GM21526 (cell line): ENCODE measurements around the gene RAB44.
A peak's percentile ranks its signal among the peaks of the same experiment; 100 is the strongest.
"Not testable (repeated sequence)": the region's sequence is repeated elsewhere in the genome, so short reads cannot be mapped to it uniquely, and the experiment has no call there.

ENCODE experiments used
- ATAC-seq: cut with Tn5 transposase; IDR thresholded peaks from one replicate; pipeline ENCODE4 v1.9.1; 2021; ENCODE audit warnings: moderate library complexity; ENCODE audit not compliant: unreplicated experiment, low FRiP score

RAB44 gene

GRCh38 chr6:36697481-36697903 lies at the start of gene RAB44:
RAB44 (plus strand) TSS chr6:36697826; CDS start chr6:36704236, 6,410 bp downstream.
- no peak for ATAC-seq

GRCh38 chr6:36649086-36649485 lies 48.5 kb upstream of the RAB44 start:
- no peak for ATAC-seq

GRCh38 chr6:36649701-36650484 lies 47.7 kb upstream of the RAB44 start:
- no peak for ATAC-seq

GRCh38 chr6:36650848-36651478 lies 46.7 kb upstream of the RAB44 start:
- no peak for ATAC-seq

- no peak for ATAC-seq
These were observed 45.8 kb upstream of the RAB44 start for GRCh38 chr6:36651659-36652379.

GRCh38 chr6:36654469-36654868 lies 43.2 kb upstream of the RAB44 start:
- not testable (repeated sequence) for ATAC-seq

GRCh38 chr6:36655085-36655724 lies 42.4 kb upstream of the RAB44 start:
- ATAC-seq = no peak

GRCh38 chr6:36656441-36656840 lies 41.2 kb upstream of the RAB44 start:
- no peak for ATAC-seq

- ATAC-seq = no peak
These were observed 40.4 kb upstream of the RAB44 start for GRCh38 chr6:36657271-36657670.

GRCh38 chr6:36657942-36658544 lies 39.6 kb upstream of the RAB44 start:
- ATAC-seq = no peak

GRCh38 chr6:36659271-36659670 lies 38.4 kb upstream of the RAB44 start:
- no peak for ATAC-seq

- ATAC-seq = no peak
These were observed 36.7 kb upstream of the RAB44 start for GRCh38 chr6:36660771-36661471.

- ATAC-seq = no peak
These were observed 35.2 kb upstream of the RAB44 start for GRCh38 chr6:36662380-36662779.

- ATAC-seq = no peak
These were observed 34.8 kb upstream of the RAB44 start for GRCh38 chr6:36662827-36663256.

GRCh38 chr6:36663504-36664446 lies 33.9 kb upstream of the RAB44 start:
- ATAC-seq = no peak

GRCh38 chr6:36665180-36665579 lies 32.4 kb upstream of the RAB44 start:
- ATAC-seq = no peak

GRCh38 chr6:36666287-36666686 lies 31.3 kb upstream of the RAB44 start:
- no peak for ATAC-seq

GRCh38 chr6:36666826-36667591 lies 30.6 kb upstream of the RAB44 start:
- peak; percentile 52 for ATAC-seq
